Endodermal cell (in vitro differentiated cells): ENCODE results near the gene GINS3. TPM values are rescaled to one million over a fixed set of nuclear protein-coding genes. Genes with fewer than 3 reads are reported as not detected.

Source experiments
- DNase-seq: peaks from one replicate; pipeline ENCODE4 v3.0.0-alpha.2; 2017
- H3K27ac ChIP-seq: 2 replicates; pipeline ENCODE4 v1.5.1; 2013; ENCODE audit warnings: mild to moderate bottlenecking, low read depth, low read length, moderate library complexity
- H3K27me3 ChIP-seq: 2 replicates; pipeline ENCODE4 v1.6.1; 2013; ENCODE audit warnings: mild to moderate bottlenecking, low read length, moderate library complexity; ENCODE audit not compliant: insufficient read depth, control insufficient read depth, poor library complexity, severe bottlenecking
- H3K36me3 ChIP-seq: 2 replicates; pipeline ENCODE4 v1.7.0; 2013; ENCODE audit warnings: mild to moderate bottlenecking, low read length, moderate library complexity; ENCODE audit not compliant: control insufficient read depth, insufficient read depth
- H3K4me1 ChIP-seq: one replicate; pipeline ENCODE4 v1.7.0; 2013; ENCODE audit warnings: low read length; ENCODE audit not compliant: control insufficient read depth, insufficient read depth
- H3K4me3 ChIP-seq: 2 replicates; pipeline ENCODE4 v1.5.1; 2013; ENCODE audit warnings: mild to moderate bottlenecking, low read length, moderate library complexity
- H3K9ac ChIP-seq: 2 replicates; pipeline ENCODE4 v1.6.1; 2013; ENCODE audit warnings: mild to moderate bottlenecking, low read length, moderate library complexity; ENCODE audit not compliant: poor library complexity, severe bottlenecking; ENCODE audit errors: extremely low read depth
- H3K9me3 ChIP-seq: 2 replicates; pipeline ENCODE4 v1.6.1; 2013; ENCODE audit warnings: mild to moderate bottlenecking, low read length, moderate library complexity; ENCODE audit not compliant: control insufficient read depth
- H3K27ac Mint-ChIP-seq: 2 replicates; pipeline ENCODE4 v1.8.0; 2020; ENCODE audit warnings: mixed read lengths
- H3K27me3 Mint-ChIP-seq: 2 replicates; pipeline ENCODE4 v1.8.0; 2021; ENCODE audit warnings: mild to moderate bottlenecking, mixed read lengths; ENCODE audit not compliant: insufficient read depth
- H3K36me3 Mint-ChIP-seq: 2 replicates; pipeline ENCODE4 v1.8.0; 2020; ENCODE audit warnings: low read depth, mixed read lengths
- H3K4me1 Mint-ChIP-seq: 2 replicates; pipeline ENCODE4 v1.8.0; 2020; ENCODE audit warnings: mixed read lengths
- H3K4me3 Mint-ChIP-seq: 2 replicates; pipeline ENCODE4 v1.8.0; 2020; ENCODE audit warnings: mild to moderate bottlenecking, moderate library complexity, mixed read lengths
- H3K9me3 Mint-ChIP-seq: 2 replicates; pipeline ENCODE4 v1.8.0; 2020; ENCODE audit warnings: mild to moderate bottlenecking, mixed read lengths
- WGBS, 2 experiments: methylation state at CpG; one replicate each; pipeline versions ENCODE4 v1.1.5 to v1.1.7; 2013; ENCODE audit warnings: missing lambda C conversion rate in 2 of 2, mixed read lengths in 1 of 2; ENCODE audit not compliant: insufficient coverage in 1 of 2, insufficient read length in 1 of 2; 5-methylcytosine and 5-hydroxymethylcytosine counted together
- total RNA-seq, 2 donors: library from RNA; stranded (reverse); fragmentation: NEBNext Ultra II Directional in 1 of 2; extraction: Animal tissue kit (Norgen Biotek cat#: 25700) in 1 of 2; gene quantifications; 2 replicates in 1 of 2; 3 replicates in 1 of 2; pipeline ENCODE4 v1.2.1, GENCODE V29; 2021
- TF ChIP-seq, protein P1 (sequence below): fragments of 200-600 bp; sonication (generic); conservative IDR thresholded peaks from 2 replicates; pipeline ENCODE4 v1.5.0; 2021; ENCODE audit warnings: antibody characterized with exemption, mild to moderate bottlenecking

Gene GINS3
- total RNA-seq, 2 donors from 2014 or later, result 10.5 to 14.7 TPM

DNA sequence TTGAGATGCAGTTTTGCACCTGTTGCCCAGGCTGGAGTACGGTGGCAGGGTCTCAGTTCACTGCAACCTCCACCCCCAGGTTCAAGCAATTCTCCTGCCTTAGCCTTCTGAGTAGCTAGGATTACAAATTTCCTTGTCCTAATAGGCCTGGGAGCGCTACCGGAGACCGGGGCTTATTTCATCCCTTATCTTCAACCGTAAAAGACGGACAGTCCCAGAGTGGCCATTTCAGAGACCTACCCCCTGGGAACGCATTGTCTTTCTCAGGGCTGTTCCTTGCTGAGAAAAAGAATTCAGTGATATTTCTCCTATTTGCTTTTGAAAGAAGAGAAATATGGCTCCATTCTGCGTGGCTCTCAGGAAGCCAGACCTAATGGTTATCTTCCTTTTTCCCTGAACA, 39.6 kb upstream of the GINS3 start:
- Histone ChIP-seq H3K9me3 (peaks cover 17% of the 10 kb centered on the region), H3K4me1 (no peaks in the 10 kb centered on the region), H3K27me3 (no peaks in the 10 kb centered on the region), H3K27ac (no peak overlapping the region), H3K9ac (no peak overlapping the region), H3K36me3 (no peaks in the 10 kb centered on the region), H3K4me3 (no peak overlapping the region)
- no peak for DNase-seq
- Mint-ChIP-seq H3K4me1 (no peaks in the 10 kb centered on the region), H3K36me3 (no peaks in the 10 kb centered on the region), H3K27me3 (peaks cover 18% of the 10 kb centered on the region), H3K9me3 (peaks cover 33% of the 10 kb centered on the region), H3K27ac (no peak overlapping the region), H3K4me3 (no peak overlapping the region)
- TF ChIP-seq, protein P1, sequence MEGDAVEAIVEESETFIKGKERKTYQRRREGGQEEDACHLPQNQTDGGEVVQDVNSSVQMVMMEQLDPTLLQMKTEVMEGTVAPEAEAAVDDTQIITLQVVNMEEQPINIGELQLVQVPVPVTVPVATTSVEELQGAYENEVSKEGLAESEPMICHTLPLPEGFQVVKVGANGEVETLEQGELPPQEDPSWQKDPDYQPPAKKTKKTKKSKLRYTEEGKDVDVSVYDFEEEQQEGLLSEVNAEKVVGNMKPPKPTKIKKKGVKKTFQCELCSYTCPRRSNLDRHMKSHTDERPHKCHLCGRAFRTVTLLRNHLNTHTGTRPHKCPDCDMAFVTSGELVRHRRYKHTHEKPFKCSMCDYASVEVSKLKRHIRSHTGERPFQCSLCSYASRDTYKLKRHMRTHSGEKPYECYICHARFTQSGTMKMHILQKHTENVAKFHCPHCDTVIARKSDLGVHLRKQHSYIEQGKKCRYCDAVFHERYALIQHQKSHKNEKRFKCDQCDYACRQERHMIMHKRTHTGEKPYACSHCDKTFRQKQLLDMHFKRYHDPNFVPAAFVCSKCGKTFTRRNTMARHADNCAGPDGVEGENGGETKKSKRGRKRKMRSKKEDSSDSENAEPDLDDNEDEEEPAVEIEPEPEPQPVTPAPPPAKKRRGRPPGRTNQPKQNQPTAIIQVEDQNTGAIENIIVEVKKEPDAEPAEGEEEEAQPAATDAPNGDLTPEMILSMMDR, result no peak
- 85 to 93% methylated on average over 8 of the region's 8 CpGs for WGBS, 2 experiments

DNA sequence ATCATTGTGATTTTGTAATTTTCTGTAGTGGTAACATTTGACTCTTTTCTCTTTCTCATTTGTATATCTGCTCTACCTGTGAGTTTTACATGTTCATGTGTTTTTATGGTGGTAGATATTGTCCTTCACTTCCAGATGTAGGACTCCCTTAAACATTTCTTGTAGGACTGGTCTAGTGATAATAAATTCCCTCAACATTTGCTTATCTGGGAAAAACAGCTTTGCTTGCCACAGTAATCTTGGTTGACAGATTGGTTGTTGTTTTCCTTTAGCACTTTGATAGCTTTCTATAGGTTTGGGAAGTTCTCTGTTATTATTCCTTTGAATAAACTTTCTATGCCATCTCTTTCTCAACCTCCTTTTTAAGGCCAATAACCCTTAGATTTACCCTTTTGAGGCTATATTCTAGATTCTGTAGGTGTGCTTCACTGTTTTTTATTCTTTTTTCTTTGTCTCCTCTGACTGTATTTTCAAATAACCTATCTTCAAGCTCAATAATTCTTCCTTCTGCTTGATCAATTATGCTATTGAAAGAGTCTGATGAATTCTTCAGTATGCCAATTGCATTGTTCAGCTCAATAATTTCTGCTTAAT, 32.1 kb upstream of the GINS3 start:
- Histone ChIP-seq H3K27me3 (no peaks in the 10 kb centered on the region), H3K4me1 (no peaks in the 10 kb centered on the region), H3K9ac (no peak overlapping the region), H3K9me3 (peaks cover 19% of the 10 kb centered on the region), H3K36me3 (no peaks in the 10 kb centered on the region), H3K27ac (no peak overlapping the region), H3K4me3 (no peak overlapping the region)
- Mint-ChIP-seq H3K27me3 (peaks cover 47% of the 10 kb centered on the region), H3K4me1 (no peaks in the 10 kb centered on the region), H3K4me3 (no peak overlapping the region), H3K9me3 (peaks cover 31% of the 10 kb centered on the region), H3K27ac (no peak overlapping the region), H3K36me3 (no peaks in the 10 kb centered on the region)
- TF ChIP-seq, protein P1, result no peak
- DNase-seq, result no peak

DNA sequence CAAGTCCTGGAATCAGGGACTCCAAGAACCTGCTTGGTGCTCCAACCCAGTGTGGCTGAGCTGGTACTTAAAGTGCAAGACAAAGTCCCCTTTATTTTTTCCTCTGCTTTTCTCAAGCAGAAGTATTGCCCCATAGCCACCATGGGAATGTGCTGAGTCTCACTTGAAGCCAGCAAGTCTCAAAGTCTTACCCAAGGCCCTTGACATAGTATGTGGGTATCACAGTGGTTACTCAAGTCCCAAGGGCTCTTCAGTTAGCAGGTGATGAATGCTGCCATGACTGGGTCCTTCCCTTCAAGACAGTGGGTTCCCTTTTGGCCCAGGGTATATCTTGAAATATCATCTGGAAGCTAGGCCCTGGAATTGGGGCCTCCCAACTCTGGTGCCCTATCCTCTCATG, 30.5 kb upstream of the GINS3 start:
- H3K27me3 Mint-ChIP-seq, result peaks cover 49% of the 10 kb centered on the region
- no peak overlapping the region for H3K9ac ChIP-seq

More for the DNA sequence above, 30.5 kb upstream of the GINS3 start:
- H3K4me3 Mint-ChIP-seq, result no peak overlapping the region
- H3K9me3 Mint-ChIP-seq, result peaks cover 31% of the 10 kb centered on the region
- Histone ChIP-seq H3K4me3 (no peak overlapping the region), H3K27ac (no peak overlapping the region), H3K36me3 (no peaks in the 10 kb centered on the region), H3K9me3 (peaks cover 19% of the 10 kb centered on the region), H3K27me3 (no peaks in the 10 kb centered on the region), H3K4me1 (no peaks in the 10 kb centered on the region)
- H3K36me3 Mint-ChIP-seq, result no peaks in the 10 kb centered on the region
- no peaks in the 10 kb centered on the region for H3K4me1 Mint-ChIP-seq
- no peak for DNase-seq
- TF ChIP-seq, protein P1, result no peak
- no peak overlapping the region for H3K27ac Mint-ChIP-seq
